Measurements from ENCODE around the gene GRID2.

- TF ChIP-seq CTCF (IDR thresholded peaks at IDR 0.05; ENCODE audit: poor library complexity, severe bottlenecking) = no peak
- no peak for TF ChIP-seq EP300 (conservative IDR thresholded peaks at IDR 0.05; ENCODE audit: poor library complexity, severe bottlenecking)
- TF ChIP-seq EZH2 (IDR thresholded peaks at IDR 0.05; ENCODE audit: borderline replicate concordance, insufficient read depth, low read length, poor library complexity, severe bottlenecking) = no peak
- no peak for TF ChIP-seq TAF1 (IDR thresholded peaks at IDR 0.05; ENCODE audit: low read depth)
These were observed 1468.1 kb downstream of the GRID2 start for GRCh38 chr4:93771640-93772411.

All from neural cell (in vitro differentiated cells).